Measurements from ENCODE around the gene HEATR3.

DNA sequence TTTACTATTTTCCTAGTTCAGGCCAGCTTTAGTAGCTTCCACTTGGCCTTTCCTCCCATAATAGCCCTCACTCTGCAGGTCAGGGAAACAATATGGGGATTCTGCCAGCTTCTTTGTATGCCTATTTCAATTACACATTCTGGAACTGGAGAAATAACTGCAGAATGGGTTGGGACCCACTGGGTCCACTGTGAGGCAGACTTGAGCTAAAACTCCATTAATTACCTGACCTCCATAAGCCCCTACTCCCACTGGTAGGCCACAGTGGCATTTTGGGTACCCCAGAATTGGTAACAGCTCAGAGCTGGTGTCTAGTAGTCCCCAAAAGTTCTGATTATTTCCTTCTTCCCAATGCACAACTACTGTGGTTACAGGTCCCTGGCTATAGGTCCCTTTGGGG, 70.6 kb downstream of the HEATR3 start:
- TF ChIP-seq, protein P1, sequence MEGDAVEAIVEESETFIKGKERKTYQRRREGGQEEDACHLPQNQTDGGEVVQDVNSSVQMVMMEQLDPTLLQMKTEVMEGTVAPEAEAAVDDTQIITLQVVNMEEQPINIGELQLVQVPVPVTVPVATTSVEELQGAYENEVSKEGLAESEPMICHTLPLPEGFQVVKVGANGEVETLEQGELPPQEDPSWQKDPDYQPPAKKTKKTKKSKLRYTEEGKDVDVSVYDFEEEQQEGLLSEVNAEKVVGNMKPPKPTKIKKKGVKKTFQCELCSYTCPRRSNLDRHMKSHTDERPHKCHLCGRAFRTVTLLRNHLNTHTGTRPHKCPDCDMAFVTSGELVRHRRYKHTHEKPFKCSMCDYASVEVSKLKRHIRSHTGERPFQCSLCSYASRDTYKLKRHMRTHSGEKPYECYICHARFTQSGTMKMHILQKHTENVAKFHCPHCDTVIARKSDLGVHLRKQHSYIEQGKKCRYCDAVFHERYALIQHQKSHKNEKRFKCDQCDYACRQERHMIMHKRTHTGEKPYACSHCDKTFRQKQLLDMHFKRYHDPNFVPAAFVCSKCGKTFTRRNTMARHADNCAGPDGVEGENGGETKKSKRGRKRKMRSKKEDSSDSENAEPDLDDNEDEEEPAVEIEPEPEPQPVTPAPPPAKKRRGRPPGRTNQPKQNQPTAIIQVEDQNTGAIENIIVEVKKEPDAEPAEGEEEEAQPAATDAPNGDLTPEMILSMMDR (IDR thresholded peaks at IDR 0.05), result no peak
- TF ChIP-seq POLR2A (IDR thresholded peaks at IDR 0.05) (no peak), EP300 (IDR thresholded peaks at IDR 0.05; ENCODE audit: low read depth) (no peak)

Measured in transverse colon (tissue), 3 donors.